Measurements from ENCODE around the gene CAMK1D. TPM values are rescaled to one million over a fixed set of nuclear protein-coding genes. Genes with fewer than 3 reads are reported as not detected.

Gene CAMK1D
- total and polyA plus RNA-seq, 2 of the 8 experiments (the other 6 are each of a cell fraction or from before 2014, with no cell fraction given): 3.5 to 10.6 TPM

DNA sequence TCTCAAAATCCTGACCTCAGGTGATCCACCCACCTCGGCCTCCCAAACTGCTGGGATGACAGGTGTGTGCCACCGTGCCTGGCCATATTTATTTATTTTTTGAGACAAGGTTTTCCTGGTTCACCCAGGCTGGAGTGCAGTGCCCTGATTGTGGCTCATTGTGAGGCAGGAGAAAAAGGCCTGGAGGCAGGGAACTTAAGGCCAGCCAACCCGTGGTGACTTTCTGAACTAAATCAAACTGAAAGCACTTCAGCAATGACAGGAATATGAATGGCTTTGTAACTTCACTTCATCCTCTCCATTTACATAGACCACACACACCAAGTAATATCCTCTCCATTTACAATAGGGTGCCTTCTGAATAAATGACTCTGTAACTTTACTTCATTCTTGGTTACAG lies 527.8 kb downstream of the CAMK1D start:
- no peak overlapping the region for H3K4me2 ChIP-seq (ENCODE audit: insufficient read depth in 1 of 2, low read depth in 2 of 2, low read length in 2 of 2)
- no peaks in the 10 kb centered on the region for H3K36me3 ChIP-seq (ENCODE audit: control insufficient read depth in 2 of 4, insufficient read depth in 4 of 4, low read length in 3 of 4)
- CTCF ChIA-PET (ENCODE audit: partially characterized antibody): interaction anchor here (0.7 to 1.2 kb wide), 2 partner anchors 22 to 60 kb away, joined by 3 read pairs; no protein-coding TSS in a partner anchor
- TF ChIP-seq PHF8 (conservative IDR thresholded peaks at IDR 0.05; ENCODE audit: low read depth, low read length) (no peak), NRF1 (IDR thresholded peaks at IDR 0.05; ENCODE audit: low read depth, low read length) (no peak), SRF (IDR thresholded peaks at IDR 0.05; ENCODE audit: low read depth, low read length) (no peak), CEBPB (IDR thresholded peaks at IDR 0.05; ENCODE audit: low read depth, low read length) (no peak), BRCA1 (IDR thresholded peaks at IDR 0.05; ENCODE audit: low read depth, low read length) (no peak), TBP (IDR thresholded peaks at IDR 0.05; ENCODE audit: low read depth, low read length) (no peak), SP2 (IDR thresholded peaks at IDR 0.05; ENCODE audit: low read length) (no peak), SAP30 (IDR thresholded peaks at IDR 0.05; ENCODE audit: insufficient read depth, insufficient replicate concordance, low read length) (no peak), RBBP5 (IDR thresholded peaks at IDR 0.05; ENCODE audit: borderline replicate concordance, low read depth, low read length) (no peak), SUZ12 (IDR thresholded peaks at IDR 0.05; ENCODE audit: low read length) (no peak), ZNF274 (IDR thresholded peaks at IDR 0.05; ENCODE audit: borderline replicate concordance, extremely low read depth, low read length) (no peak), TAF7 (optimal IDR thresholded peaks at IDR 0.05; ENCODE audit: borderline replicate concordance, low read depth, low read length) (no peak), NANOG (IDR thresholded peaks at IDR 0.05; ENCODE audit: insufficient read depth, low read depth, low read length, poor library complexity, severe bottlenecking) (no peak)

More for the DNA sequence above, 527.8 kb downstream of the CAMK1D start:
- H3K14ac ChIP-seq (ENCODE audit: insufficient read length): no peak overlapping the region
- no peak for DNase-seq (ENCODE audit: low read depth in 1 of 2, low spot score in 2 of 2)
- H3K4me1 ChIP-seq (replicated peaks in 1 of 4; ENCODE audit: control insufficient read depth in 3 of 4, insufficient read depth in 4 of 4, low read length in 3 of 4): no peaks in the 10 kb centered on the region; a peak in 1 of 7 replicates
- no peak overlapping the region for H3K4ac ChIP-seq (replicated peaks; ENCODE audit: insufficient read length, low read depth, low read length)
- no peak overlapping the region for H3K9ac ChIP-seq (replicated peaks in 1 of 4; ENCODE audit: extremely low read depth in 1 of 4, low read depth in 3 of 4, low read length in 3 of 4)
- H4K91ac ChIP-seq (replicated peaks; ENCODE audit: insufficient read length, low read length): no peak overlapping the region
- H2AFZ ChIP-seq (ENCODE audit: low read length): no peak overlapping the region
- no peaks in the 10 kb centered on the region for H3K79me2 ChIP-seq (ENCODE audit: control insufficient read depth in 1 of 2, insufficient read depth in 2 of 2, low read length in 2 of 2)
- H3K23me2 ChIP-seq (ENCODE audit: low read depth, low read length): no peaks in the 10 kb centered on the region
- no peak overlapping the region for H4K8ac ChIP-seq (ENCODE audit: extremely low read depth, insufficient read depth, low read length)
- H2BK20ac ChIP-seq (ENCODE audit: low read length): no peak overlapping the region
- no peak for FAIRE-seq
- H3K27me3 ChIP-seq (replicated peaks in 1 of 4; ENCODE audit: control insufficient read depth in 3 of 4, extremely low read depth in 1 of 4, insufficient read depth in 3 of 4, low read length in 3 of 4): no peaks in the 10 kb centered on the region
- no peak overlapping the region for H2BK12ac ChIP-seq (ENCODE audit: low read depth, low read length)
- H2BK120ac ChIP-seq (replicated peaks; ENCODE audit: low read depth, low read length): no peak overlapping the region
- no peak overlapping the region for H4K5ac ChIP-seq (ENCODE audit: insufficient read length, low read depth, low read length)
- no peak overlapping the region for H3K56ac ChIP-seq (replicated peaks; ENCODE audit: insufficient read length, low read depth, low read length)
- no peak overlapping the region for H3K4me3 ChIP-seq (ENCODE audit: extremely low read depth in 1 of 4, insufficient read depth in 2 of 4, low read depth in 3 of 4, low read length in 4 of 4)
- no peaks in the 10 kb centered on the region for H4K20me1 ChIP-seq (replicated peaks in 1 of 2; ENCODE audit: control insufficient read depth in 1 of 2, insufficient read depth in 2 of 2, low read length in 2 of 2)
- no peaks in the 10 kb centered on the region for H3K79me1 ChIP-seq (ENCODE audit: low read depth, low read length)
- H3K18ac ChIP-seq (ENCODE audit: extremely low read depth, low read length): no peak overlapping the region
- no peak overlapping the region for H3K23ac ChIP-seq (ENCODE audit: insufficient read length)
- POLR2A ChIA-PET (ENCODE audit: partially characterized antibody): no interaction called here
- H2BK15ac ChIP-seq (ENCODE audit: low read length): no peak overlapping the region
- no peak overlapping the region for H2BK5ac ChIP-seq (ENCODE audit: low read depth, low read length)
- H3K27ac ChIP-seq (ENCODE audit: low read depth, low read length): no peak overlapping the region
- H2AK5ac ChIP-seq (ENCODE audit: low read depth, low read length): no peak overlapping the region
- H3K9me3 ChIP-seq (ENCODE audit: insufficient read depth in 2 of 2, low read depth in 1 of 2, low read length in 1 of 2): 0 out of 4 replicates have a peak, but pooled peaks cover 0 to 2% of the 10 kb centered on the region in 2 experiments
- WGBS, 2 experiments (ENCODE audit: extremely low coverage in 1 of 2, insufficient coverage in 1 of 2, insufficient read length in 1 of 2, insufficient replicate concordance in 2 of 2, low coverage in 1 of 2, low lambda C conversion rate in 2 of 2, missing lambda C conversion rate in 1 of 2): 95% methylated on average over 2 of the region's 3 CpGs; no CpG with 5 or more reads in 1 of the 2 experiments

All from H1 (cell line).